Stimulated activated effector memory CD8-positive, alpha-beta T cell treated with anti-CD3 and anti-CD28 coated beads, Interleukin-12 subunit alpha, Interleukin-12 subunit beta, amount 100 ng/mL, for 72 hours (primary cell): ENCODE results near the gene MROH2B.
A peak's percentile ranks its signal among the peaks of the same experiment; 100 is the strongest.
"Not testable (repeated sequence)": the region's sequence is repeated elsewhere in the genome, so short reads cannot be mapped to it uniquely, and the experiment has no call there.

Source experiments
- ATAC-seq: fragments of 150-1000 bp; cut with Tn5 transposase; 2 replicates; pipeline ENCODE4 v1.10.0; 2021
- DNase-seq, 2 donors: peaks; one replicate each; pipeline ENCODE4 v3.0.0; 2021 to 2022; ENCODE audit warnings: low spot score in 2 of 2
- H3K27ac Mint-ChIP-seq: one replicate; pipeline ENCODE4 v1.8.0; 2022; ENCODE audit warnings: mild to moderate bottlenecking, mixed read lengths
- H3K36me3 Mint-ChIP-seq: one replicate; pipeline ENCODE4 v1.8.0; 2022; ENCODE audit warnings: mild to moderate bottlenecking, mixed read lengths
- H3K4me1 Mint-ChIP-seq: one replicate; pipeline ENCODE4 v1.8.0; 2022; ENCODE audit warnings: mixed read lengths
- H3K4me3 Mint-ChIP-seq: one replicate; pipeline ENCODE4 v1.8.0; 2022; ENCODE audit warnings: mild to moderate bottlenecking, mixed read lengths
- H3K9me3 Mint-ChIP-seq: one replicate; pipeline ENCODE4 v1.8.0; 2022; ENCODE audit warnings: mixed read lengths

Gene MROH2B

GRCh38 chr5:41065691-41066335 lies 5.3 kb downstream of the MROH2B start:
- DNase-seq (no peak), ATAC-seq (no peak)
- Mint-ChIP-seq H3K4me3 (no peak overlapping the region), H3K9me3 (no peaks in the 10 kb centered on the region), H3K27ac (no peak overlapping the region), H3K4me1 (no peaks in the 10 kb centered on the region), H3K36me3 (no peaks in the 10 kb centered on the region)

GRCh38 chr5:41057940-41058339 lies 13.2 kb downstream of the MROH2B start:
- H3K27ac Mint-ChIP-seq = no peak overlapping the region
- no peaks in the 10 kb centered on the region for H3K4me1 Mint-ChIP-seq
- no peaks in the 10 kb centered on the region for H3K36me3 Mint-ChIP-seq
- H3K9me3 Mint-ChIP-seq = peaks cover 6% of the 10 kb centered on the region
- no peak overlapping the region for H3K4me3 Mint-ChIP-seq
- no peak for DNase-seq
- no peak for ATAC-seq

GRCh38 chr5:41057231-41057630 lies 13.9 kb downstream of the MROH2B start:
- ATAC-seq (no peak), DNase-seq (no peak)
- H3K4me1 Mint-ChIP-seq = no peaks in the 10 kb centered on the region
- H3K4me3 Mint-ChIP-seq = no peak overlapping the region
- peaks cover 6% of the 10 kb centered on the region for H3K9me3 Mint-ChIP-seq
- H3K36me3 Mint-ChIP-seq = no peaks in the 10 kb centered on the region
- H3K27ac Mint-ChIP-seq = no peak overlapping the region

GRCh38 chr5:41048986-41049385 lies 22.2 kb downstream of the MROH2B start:
- Mint-ChIP-seq H3K4me1 (no peaks in the 10 kb centered on the region), H3K4me3 (no peak overlapping the region), H3K9me3 (no peaks in the 10 kb centered on the region), H3K36me3 (no peaks in the 10 kb centered on the region), H3K27ac (no peak overlapping the region)
- DNase-seq = no peak
- peak; percentile 31 for ATAC-seq

- DNase-seq (no peak), ATAC-seq (no peak)
- H3K27ac Mint-ChIP-seq = no peak overlapping the region
- no peaks in the 10 kb centered on the region for H3K9me3 Mint-ChIP-seq
- no peaks in the 10 kb centered on the region for H3K4me1 Mint-ChIP-seq
- no peaks in the 10 kb centered on the region for H3K36me3 Mint-ChIP-seq
- no peak overlapping the region for H3K4me3 Mint-ChIP-seq
Observed at GRCh38 chr5:41043109-41043747, 27.9 kb downstream of the MROH2B start.

- no peaks in the 10 kb centered on the region for H3K36me3 Mint-ChIP-seq
- no peak overlapping the region for H3K4me3 Mint-ChIP-seq
- ATAC-seq = no peak
- H3K4me1 Mint-ChIP-seq = no peaks in the 10 kb centered on the region
- H3K27ac Mint-ChIP-seq = no peak overlapping the region
- peaks cover 7% of the 10 kb centered on the region for H3K9me3 Mint-ChIP-seq
- no peak for DNase-seq
Observed at GRCh38 chr5:41032973-41033372, 38.2 kb downstream of the MROH2B start.

- not testable (repeated sequence) for H3K9me3 Mint-ChIP-seq, DNase-seq, ATAC-seq, H3K4me1 Mint-ChIP-seq, H3K4me3 Mint-ChIP-seq, H3K27ac Mint-ChIP-seq, H3K36me3 Mint-ChIP-seq
Observed at GRCh38 chr5:41022600-41022999, 48.5 kb downstream of the MROH2B start.

- Mint-ChIP-seq H3K4me1 (no peaks in the 10 kb centered on the region), H3K27ac (no peak overlapping the region), H3K9me3 (no peaks in the 10 kb centered on the region), H3K4me3 (no peak overlapping the region), H3K36me3 (no peaks in the 10 kb centered on the region)
- DNase-seq (no peak), ATAC-seq (no peak)
Observed at GRCh38 chr5:41012318-41012717, 58.8 kb downstream of the MROH2B start.

GRCh38 chr5:41010572-41010971 lies 60.6 kb downstream of the MROH2B start:
- Mint-ChIP-seq H3K36me3 (no peaks in the 10 kb centered on the region), H3K4me3 (no peak overlapping the region)
- ATAC-seq = no peak

GRCh38 chr5:41009232-41009631 lies 61.9 kb downstream of the MROH2B start:
- Mint-ChIP-seq H3K4me3 (no peak overlapping the region), H3K27ac (no peak overlapping the region), H3K36me3 (no peaks in the 10 kb centered on the region), H3K4me1 (no peaks in the 10 kb centered on the region), H3K9me3 (no peaks in the 10 kb centered on the region)
- no peak for DNase-seq
- ATAC-seq = no peak

More at GRCh38 chr5:41010572-41010971, 60.6 kb downstream of the MROH2B start:
- DNase-seq = no peak
- Mint-ChIP-seq H3K4me1 (no peaks in the 10 kb centered on the region), H3K9me3 (no peaks in the 10 kb centered on the region), H3K27ac (no peak overlapping the region)

GRCh38 chr5:41004931-41005330 lies 66.2 kb downstream of the MROH2B start:
- DNase-seq = no peak
- Mint-ChIP-seq H3K4me1 (no peaks in the 10 kb centered on the region), H3K36me3 (no peaks in the 10 kb centered on the region), H3K9me3 (no peaks in the 10 kb centered on the region), H3K4me3 (no peak overlapping the region), H3K27ac (no peak overlapping the region)
- ATAC-seq = no peak

GRCh38 chr5:41003670-41004376 lies 67.3 kb downstream of the MROH2B start:
- DNase-seq = no peak
- no peaks in the 10 kb centered on the region for H3K4me1 Mint-ChIP-seq
- no peak overlapping the region for H3K4me3 Mint-ChIP-seq
- ATAC-seq = no peak
- no peak overlapping the region for H3K27ac Mint-ChIP-seq
- H3K36me3 Mint-ChIP-seq = no peaks in the 10 kb centered on the region
- no peaks in the 10 kb centered on the region for H3K9me3 Mint-ChIP-seq

GRCh38 chr5:40999966-41000365 lies 71.2 kb downstream of the MROH2B start:
- no peak overlapping the region for H3K4me3 Mint-ChIP-seq
- H3K4me1 Mint-ChIP-seq = no peaks in the 10 kb centered on the region
- DNase-seq (no peak), ATAC-seq (no peak)
- no peak overlapping the region for H3K27ac Mint-ChIP-seq
- no peaks in the 10 kb centered on the region for H3K9me3 Mint-ChIP-seq
- H3K36me3 Mint-ChIP-seq = no peaks in the 10 kb centered on the region

- Mint-ChIP-seq H3K27ac (no peak overlapping the region), H3K4me3 (no peak overlapping the region), H3K9me3 (no peaks in the 10 kb centered on the region), H3K4me1 (no peaks in the 10 kb centered on the region), H3K36me3 (no peaks in the 10 kb centered on the region)
- DNase-seq (no peak), ATAC-seq (no peak)
Observed at GRCh38 chr5:40999142-40999541, 72.0 kb downstream of the MROH2B start.

- Mint-ChIP-seq H3K4me1 (no peaks in the 10 kb centered on the region), H3K27ac (no peak overlapping the region), H3K36me3 (no peaks in the 10 kb centered on the region)
Observed at GRCh38 chr5:40995801-40996586, 75.1 kb downstream of the MROH2B start.

More at GRCh38 chr5:40995801-40996586, 75.1 kb downstream of the MROH2B start:
- Mint-ChIP-seq H3K4me3 (no peak overlapping the region), H3K9me3 (no peaks in the 10 kb centered on the region)
- ATAC-seq (no peak), DNase-seq (no peak)
